CD14-positive monocyte (primary cell): ENCODE results near the gene KIT. TPM values are rescaled to one million over a fixed set of nuclear protein-coding genes. Genes with fewer than 3 reads are reported as not detected.

Source experiments
- DNase-seq, 3 donors: peaks; one replicate each; pipeline ENCODE4 v3.0.0-alpha.2; 2011 to 2022
- H2AFZ ChIP-seq: 2 replicates; pipeline ENCODE4 v1.6.0; 2012; ENCODE audit warnings: mild to moderate bottlenecking, low read depth, low read length, inconsistent platforms; ENCODE audit not compliant: insufficient read depth, poor library complexity, severe bottlenecking
- H3K27ac ChIP-seq, 2 donors: 1 replicate in 1 of 2; 2 replicates in 1 of 2; pipeline ENCODE4 v1.5.1; 2012 to 2013; ENCODE audit warnings: low read length in 2 of 2, control low read depth in 1 of 2, inconsistent platforms in 1 of 2, low read depth in 1 of 2, mild to moderate bottlenecking in 1 of 2
- H3K27me3 ChIP-seq, 2 donors: one replicate each; pipeline versions ENCODE4 v1.6.0 to v1.6.1; 2011 to 2013; ENCODE audit warnings: low read length in 2 of 2; ENCODE audit not compliant: control insufficient read depth in 2 of 2, insufficient read depth in 2 of 2
- H3K36me3 ChIP-seq, 2 donors: replicated peaks in 1 of 2; 1 replicate in 1 of 2; 2 replicates in 1 of 2; pipeline versions ENCODE4 v1.5.1 to v1.6.1; 2012 to 2013; ENCODE audit warnings: low read length in 2 of 2, control low read depth in 1 of 2, inconsistent platforms in 1 of 2, mild to moderate bottlenecking in 1 of 2; ENCODE audit not compliant: insufficient read depth in 2 of 2, control insufficient read depth in 1 of 2
- H3K4me1 ChIP-seq, 2 donors: 1 replicate in 1 of 2; 2 replicates in 1 of 2; pipeline versions ENCODE4 v1.5.1 to v1.6.1; 2012 to 2013; ENCODE audit warnings: low read length in 2 of 2, control low read depth in 1 of 2, inconsistent platforms in 1 of 2, mild to moderate bottlenecking in 1 of 2, moderate library complexity in 1 of 2; ENCODE audit not compliant: insufficient read depth in 2 of 2, control insufficient read depth in 1 of 2
- H3K4me2 ChIP-seq: replicated peaks from 2 replicates; pipeline ENCODE3; 2012; ENCODE audit warnings: low read length, moderate library complexity, mild to moderate bottlenecking; ENCODE audit not compliant: poor library complexity, severe bottlenecking; ENCODE audit errors: extremely low read depth
- H3K4me3 ChIP-seq, 3 experiments: fragments of 200-600 bp in 1 of 3; sonication (generic) in 1 of 3; replicated peaks in 1 of 3; 1 replicate in 2 of 3; 2 replicates in 1 of 3; pipeline ENCODE4 v1.5.1; 2011 to 2013; ENCODE audit warnings: low read length in 3 of 3, mild to moderate bottlenecking in 3 of 3, control low read depth in 2 of 3, low read depth in 2 of 3, inconsistent platforms in 1 of 3, moderate library complexity in 1 of 3
- H3K79me2 ChIP-seq: 2 replicates; pipeline ENCODE4 v1.6.0; 2012; ENCODE audit warnings: mild to moderate bottlenecking, control low read depth, inconsistent platforms, low read length, moderate library complexity; ENCODE audit not compliant: insufficient read depth
- H3K9ac ChIP-seq: 2 replicates; pipeline ENCODE4 v1.6.0; 2017; ENCODE audit warnings: low read length, mild to moderate bottlenecking; ENCODE audit not compliant: insufficient read depth, poor library complexity, severe bottlenecking
- H3K9me3 ChIP-seq, 2 donors: replicated peaks in 1 of 2; 1 replicate in 1 of 2; 2 replicates in 1 of 2; pipeline versions ENCODE4 v1.5.1 to v1.6.1; 2012 to 2013; ENCODE audit warnings: low read length in 2 of 2, control low read depth in 1 of 2; ENCODE audit not compliant: control insufficient read depth in 1 of 2, insufficient read depth in 1 of 2
- H4K20me1 ChIP-seq: 2 replicates; pipeline ENCODE4 v1.6.0; 2012; ENCODE audit warnings: mild to moderate bottlenecking, low read length, control low read depth, moderate library complexity; ENCODE audit not compliant: insufficient read depth
- H3K27ac Mint-ChIP-seq, 7 donors: one replicate each; pipeline ENCODE4 v1.8.0; 2020; ENCODE audit warnings: mild to moderate bottlenecking in 7 of 7, mixed read lengths in 7 of 7, moderate library complexity in 6 of 7, inconsistent platforms in 2 of 7
- H3K27me3 Mint-ChIP-seq, 3 donors: one replicate each; pipeline ENCODE4 v1.8.0; 2021 to 2022; ENCODE audit warnings: low read depth in 3 of 3, mild to moderate bottlenecking in 3 of 3, mixed read lengths in 3 of 3, moderate library complexity in 3 of 3, inconsistent platforms in 1 of 3
- H3K36me3 Mint-ChIP-seq, 2 donors: one replicate each; pipeline ENCODE4 v1.8.0; 2020; ENCODE audit warnings: mixed read lengths in 2 of 2, inconsistent platforms in 1 of 2, mild to moderate bottlenecking in 1 of 2
- H3K4me1 Mint-ChIP-seq: one replicate; pipeline ENCODE4 v1.8.0; 2020; ENCODE audit warnings: mild to moderate bottlenecking, mixed read lengths
- H3K4me3 Mint-ChIP-seq, 2 donors: one replicate each; pipeline ENCODE4 v1.8.0; 2020; ENCODE audit warnings: mild to moderate bottlenecking in 2 of 2, mixed read lengths in 2 of 2, moderate library complexity in 1 of 2
- H3K9me3 Mint-ChIP-seq, 7 donors: one replicate each; pipeline ENCODE4 v1.8.0; 2020 to 2022; ENCODE audit warnings: mixed read lengths in 7 of 7, mild to moderate bottlenecking in 6 of 7, moderate library complexity in 6 of 7, inconsistent platforms in 2 of 7
- WGBS: methylation state at CpG from one replicate; pipeline ENCODE4 v1.1.5; 2013; ENCODE audit warnings: missing lambda C conversion rate; ENCODE audit not compliant: insufficient coverage; 5-methylcytosine and 5-hydroxymethylcytosine counted together
- intact Hi-C, 2 donors: fragments of 100-400 bp; cut with micrococcal nuclease; formaldehyde crosslinking; loops; one replicate each; pipeline versions ENCODE4 v1.15.0 to v1.15.1; 2023
- polyA plus RNA-seq, 3 donors: library from polyadenylated mRNA; depleted of rRNA in 1 of 3; unstranded in 2 of 3; stranded (reverse) in 1 of 3; fragments of 300-500 nt in 2 of 3; fragments of >200 nt in 1 of 3; fragmentation: Illumina TruSeq in 2 of 3; gene quantifications; 1 replicate in 2 of 3; 2 replicates in 1 of 3; pipeline ENCODE4 v1.2.3, GENCODE V29; 2012 to 2021
- TF ChIP-seq, protein P1 (sequence below): fragments of 200-600 bp; IDR thresholded peaks from one replicate; pipeline ENCODE4 v1.8.0; 2022; ENCODE audit warnings: antibody characterized with exemption, mild to moderate bottlenecking

Gene KIT
- polyA plus RNA-seq, 3 donors: not detected

DNA sequence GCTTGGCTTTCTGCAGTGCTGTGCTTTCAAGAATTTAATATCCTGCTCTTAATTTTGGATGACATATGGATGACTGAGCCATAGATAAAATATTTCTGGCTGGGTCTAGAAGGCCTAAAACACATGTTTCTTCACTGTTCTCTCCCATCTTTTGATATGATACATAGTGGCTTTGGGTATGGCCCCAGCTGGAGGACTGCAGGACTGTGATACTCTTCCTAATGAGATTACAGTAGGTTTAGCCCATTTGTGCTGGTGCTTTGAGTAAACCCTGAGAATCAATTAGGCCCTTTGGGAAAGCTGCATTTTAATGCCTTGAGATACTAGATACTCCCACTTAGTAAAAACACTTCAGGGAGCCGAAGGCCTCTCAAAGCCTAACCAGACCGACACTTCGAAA lies 38.0 kb downstream of the KIT start:
- intact Hi-C loops: no loop called here
- no peak overlapping the region for H2AFZ ChIP-seq
- no peaks in the 10 kb centered on the region for H3K79me2 ChIP-seq
- peaks cover 4% of the 10 kb centered on the region for H3K4me1 Mint-ChIP-seq
- H3K9me3 Mint-ChIP-seq: no peaks in the 10 kb centered on the region
- H3K9me3 ChIP-seq: no peaks in the 10 kb centered on the region
- no peak overlapping the region for H3K4me3 Mint-ChIP-seq
- no peak overlapping the region for H3K27ac Mint-ChIP-seq
- H3K36me3 Mint-ChIP-seq: no peaks in the 10 kb centered on the region
- no peak overlapping the region for H3K9ac ChIP-seq
- H3K4me3 ChIP-seq: no peak overlapping the region
- TF ChIP-seq, protein P1, sequence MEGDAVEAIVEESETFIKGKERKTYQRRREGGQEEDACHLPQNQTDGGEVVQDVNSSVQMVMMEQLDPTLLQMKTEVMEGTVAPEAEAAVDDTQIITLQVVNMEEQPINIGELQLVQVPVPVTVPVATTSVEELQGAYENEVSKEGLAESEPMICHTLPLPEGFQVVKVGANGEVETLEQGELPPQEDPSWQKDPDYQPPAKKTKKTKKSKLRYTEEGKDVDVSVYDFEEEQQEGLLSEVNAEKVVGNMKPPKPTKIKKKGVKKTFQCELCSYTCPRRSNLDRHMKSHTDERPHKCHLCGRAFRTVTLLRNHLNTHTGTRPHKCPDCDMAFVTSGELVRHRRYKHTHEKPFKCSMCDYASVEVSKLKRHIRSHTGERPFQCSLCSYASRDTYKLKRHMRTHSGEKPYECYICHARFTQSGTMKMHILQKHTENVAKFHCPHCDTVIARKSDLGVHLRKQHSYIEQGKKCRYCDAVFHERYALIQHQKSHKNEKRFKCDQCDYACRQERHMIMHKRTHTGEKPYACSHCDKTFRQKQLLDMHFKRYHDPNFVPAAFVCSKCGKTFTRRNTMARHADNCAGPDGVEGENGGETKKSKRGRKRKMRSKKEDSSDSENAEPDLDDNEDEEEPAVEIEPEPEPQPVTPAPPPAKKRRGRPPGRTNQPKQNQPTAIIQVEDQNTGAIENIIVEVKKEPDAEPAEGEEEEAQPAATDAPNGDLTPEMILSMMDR: no peak
- no peaks in the 10 kb centered on the region for H4K20me1 ChIP-seq
- H3K27me3 Mint-ChIP-seq: peaks cover 0 to 1% (median 0%) of the 10 kb centered on the region in 3 donors
- no peaks in the 10 kb centered on the region for H3K27me3 ChIP-seq
- no CpG with 5 or more reads among the region's 3 CpGs for WGBS
- no peak overlapping the region for H3K27ac ChIP-seq
- H3K4me1 ChIP-seq: no peaks in the 10 kb centered on the region
- no peak overlapping the region for H3K4me2 ChIP-seq
- no peak for DNase-seq
- no peaks in the 10 kb centered on the region for H3K36me3 ChIP-seq

DNA sequence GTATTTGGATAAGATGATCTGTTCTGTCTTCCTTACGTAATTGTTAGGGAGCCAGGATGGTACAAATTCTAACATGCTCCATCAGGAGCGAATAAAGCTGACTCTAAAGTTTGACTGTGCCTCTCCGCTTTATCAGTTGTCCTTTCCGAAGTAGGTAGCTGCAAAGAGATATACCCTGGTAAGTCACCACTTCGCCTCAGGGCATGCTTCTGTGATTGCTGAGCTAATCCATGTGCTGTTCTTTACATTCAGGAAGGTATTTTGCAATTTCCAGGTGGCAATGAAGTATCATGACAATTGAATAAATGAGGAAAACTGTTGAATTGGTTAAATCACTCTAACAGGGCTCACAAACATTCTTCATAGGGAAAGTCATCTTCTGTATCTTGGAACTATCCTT lies 38.9 kb downstream of the KIT start:
- WGBS: 95% methylated on average over 3 of the region's 5 CpGs
- H3K9me3 Mint-ChIP-seq: no peaks in the 10 kb centered on the region
- intact Hi-C loops: no loop called here

More for the DNA sequence above, 38.9 kb downstream of the KIT start:
- Histone ChIP-seq H3K27ac (no peak overlapping the region), H4K20me1 (no peaks in the 10 kb centered on the region), H3K79me2 (no peaks in the 10 kb centered on the region), H3K27me3 (no peaks in the 10 kb centered on the region), H3K36me3 (no peaks in the 10 kb centered on the region), H2AFZ (no peak overlapping the region), H3K4me3 (no peak overlapping the region), H3K9me3 (no peaks in the 10 kb centered on the region), H3K4me1 (no peaks in the 10 kb centered on the region), H3K9ac (no peak overlapping the region), H3K4me2 (no peak overlapping the region)
- no peak for DNase-seq
- Mint-ChIP-seq H3K4me3 (no peak overlapping the region), H3K36me3 (no peaks in the 10 kb centered on the region), H3K27ac (no peak overlapping the region), H3K27me3 (no peaks in the 10 kb centered on the region), H3K4me1 (no peaks in the 10 kb centered on the region)
- TF ChIP-seq, protein P1: no peak
